K562 (cell line): ENCODE measurements around the gene PSMA1.

Source experiments
- CBX8 ChIP-seq: fragments of 200-600 bp; sonication (generic); IDR thresholded peaks from 2 replicates; pipeline ENCODE4 v1.6.1; 2012; ENCODE audit warnings: borderline replicate concordance, mixed run types, low read depth, mild to moderate bottlenecking, moderate library complexity, mixed read lengths, low read length, control low read depth, inconsistent platforms; ENCODE audit not compliant: poor library complexity, severe bottlenecking; ENCODE audit errors: extremely low read depth
- CTCF ChIP-seq, 3 experiments: IDR thresholded peaks in 2 of 3; conservative IDR thresholded peaks in 1 of 3; 2 replicates each; pipeline ENCODE4 v1.5.1; 2011 to 2012; ENCODE audit warnings: low read length in 3 of 3, mild to moderate bottlenecking in 3 of 3, control low read depth in 2 of 3, improper control_type of control experiment in 1 of 3, inconsistent platforms in 1 of 3, low read depth in 1 of 3, mixed read lengths in 1 of 3, moderate library complexity in 1 of 3; ENCODE audit not compliant: insufficient read depth in 2 of 3
- GTF2F1 ChIP-seq: IDR thresholded peaks from 2 replicates; pipeline ENCODE4 v1.6.1; 2011; ENCODE audit warnings: low read depth, low read length, improper control_type of control experiment
- HMG20A ChIP-seq: fragments of 450-650 bp; formaldehyde crosslinking; conservative IDR thresholded peaks from 2 replicates; pipeline ENCODE4 v1.4.0; 2020; ENCODE audit warnings: mild to moderate bottlenecking, mixed read lengths
- IRF2 ChIP-seq: sonication (generic); formaldehyde crosslinking; IDR thresholded peaks from 2 replicates; pipeline ENCODE4 v1.8.1; 2022; ENCODE audit warnings: mild to moderate bottlenecking, missing genetic modification reagents
- SP1 ChIP-seq: sonication (generic); formaldehyde crosslinking; IDR thresholded peaks from 2 replicates; pipeline ENCODE4 v1.8.1; 2022; ENCODE audit warnings: mild to moderate bottlenecking, missing genetic modification reagents
- TBP ChIP-seq: optimal IDR thresholded peaks from 2 replicates; pipeline ENCODE3; 2011; ENCODE audit warnings: low read depth, low read length, improper control_type of control experiment
- USF2 ChIP-seq: sonication (generic); formaldehyde crosslinking; IDR thresholded peaks from 2 replicates; pipeline ENCODE4 v1.5.0; 2020; ENCODE audit warnings: missing genetic modification reagents
- ZBTB11 ChIP-seq, 3 experiments: fragments of 200-800 bp in 1 of 3; fragments of 250-450 bp in 1 of 3; fragments of 450-650 bp in 1 of 3; sonication (Bioruptor Pico) in 1 of 3; sonication (Bioruptor generic) in 1 of 3; formaldehyde crosslinking in 1 of 3; IDR thresholded peaks; 2 replicates each; pipeline versions ENCODE4 v1.6.1 to v1.8.0; 2016 to 2022; ENCODE audit warnings: mild to moderate bottlenecking in 2 of 3, missing genetic modification characterization in 2 of 3, missing compliant biosample characterization in 1 of 3, moderate library complexity in 1 of 3
- ZNF407 ChIP-seq: fragments of 450-650 bp; IDR thresholded peaks from 2 replicates; pipeline ENCODE4 v1.6.1; 2016; ENCODE audit warnings: low read depth

- TF ChIP-seq USF2 (CRISPR knock-in tag) = no peak
- TF ChIP-seq ZNF407 = no peak
- TF ChIP-seq IRF2 (CRISPR knock-in tag) = no peak
- no peak for TF ChIP-seq TBP
- no peak for TF ChIP-seq SP1 (CRISPR knock-in tag)
- TF ChIP-seq CTCF (IDR thresholded peaks at IDR 0.05 in 2 of 3, conservative IDR thresholded peaks at IDR 0.05 in 1 of 3; ENCODE audit: insufficient read depth in 2 of 3, low read depth in 1 of 3, low read length in 3 of 3) = no peak
- no peak for TF ChIP-seq CBX8
- TF ChIP-seq GTF2F1 = no peak
- no peak for TF ChIP-seq HMG20A (CRISPR knock-in tag)
- TF ChIP-seq ZBTB11 (CRISPR knock-in tag; IDR thresholded peaks at IDR 0.05) = no peak
Observed at GRCh38 chr11:14566331-14567063, 46.3 kb upstream of the PSMA1 start.
